Liver (tissue), 9 donors: ENCODE results near the gene C5orf58. TPM values are rescaled to one million over a fixed set of nuclear protein-coding genes. Genes with fewer than 3 reads are reported as not detected.

Experiments used
- DNase-seq: peaks from one replicate; pipeline ENCODE4 v3.0.0-alpha.2; 2017; ENCODE audit warnings: low spot score
- H3K27ac ChIP-seq, 2 donors: one replicate each; pipeline ENCODE4 v1.7.0; 2013; ENCODE audit warnings: inconsistent platforms in 2 of 2, low read length in 2 of 2, control low read depth in 1 of 2, low read depth in 1 of 2, mild to moderate bottlenecking in 1 of 2
- H3K27me3 ChIP-seq, 4 donors: one replicate each; pipeline versions ENCODE4 v1.6.1 to v1.7.0; 2013; ENCODE audit warnings: low read length in 3 of 4, inconsistent platforms in 1 of 4, mild to moderate bottlenecking in 1 of 4, moderate library complexity in 1 of 4; ENCODE audit not compliant: control insufficient read depth in 4 of 4, insufficient read depth in 4 of 4
- H3K36me3 ChIP-seq, 4 donors: one replicate each; pipeline versions ENCODE4 v1.6.1 to v1.7.0; 2013; ENCODE audit warnings: low read length in 3 of 4, mild to moderate bottlenecking in 3 of 4, low read depth in 1 of 4, moderate library complexity in 1 of 4; ENCODE audit not compliant: control insufficient read depth in 4 of 4, insufficient read depth in 3 of 4
- H3K4me1 ChIP-seq, 4 donors: one replicate each; pipeline versions ENCODE4 v1.6.1 to v1.7.0; 2013; ENCODE audit warnings: low read length in 3 of 4, mild to moderate bottlenecking in 3 of 4, moderate library complexity in 1 of 4; ENCODE audit not compliant: control insufficient read depth in 4 of 4, insufficient read depth in 4 of 4
- H3K4me3 ChIP-seq, 3 donors: one replicate each; pipeline versions ENCODE4 v1.6.1 to v1.7.0; 2013; ENCODE audit warnings: low read length in 3 of 3, control low read depth in 1 of 3, low read depth in 1 of 3, mild to moderate bottlenecking in 1 of 3
- H3K9ac ChIP-seq, 2 donors: one replicate each; pipeline ENCODE4 v1.7.0; 2013; ENCODE audit warnings: low read length in 2 of 2, mild to moderate bottlenecking in 2 of 2, moderate library complexity in 2 of 2, control low read depth in 1 of 2, low read depth in 1 of 2
- H3K9me3 ChIP-seq, 4 donors: one replicate each; pipeline versions ENCODE4 v1.6.1 to v1.7.0; 2013; ENCODE audit warnings: low read length in 3 of 4; ENCODE audit not compliant: control insufficient read depth in 4 of 4
- CTCF ChIP-seq: fragments of 150-350 bp; IDR thresholded peaks from 2 replicates; pipeline ENCODE4 v1.5.1; 2017; ENCODE audit warnings: improper control_type of control experiment, low read depth, low read length; ENCODE audit not compliant: missing input control
- HNF4A ChIP-seq, 2 donors: conservative IDR thresholded peaks; 2 replicates each; pipeline ENCODE4 v1.6.1; 2016; ENCODE audit warnings: antibody characterized with exemption in 2 of 2, mild to moderate bottlenecking in 2 of 2
- HNF4G ChIP-seq: IDR thresholded peaks from 2 replicates; pipeline ENCODE4 v1.6.1; 2016; ENCODE audit warnings: antibody characterized with exemption
- MAX ChIP-seq: IDR thresholded peaks from 2 replicates; pipeline ENCODE4 v1.6.1; 2016; ENCODE audit warnings: antibody characterized with exemption
- RAD21 ChIP-seq, 2 donors: IDR thresholded peaks; 2 replicates each; pipeline ENCODE4 v1.6.1; 2016; ENCODE audit warnings: antibody characterized with exemption in 2 of 2, mild to moderate bottlenecking in 2 of 2
- RXRA ChIP-seq, 2 donors: IDR thresholded peaks; 2 replicates each; pipeline ENCODE4 v1.6.1; 2017 to 2018; ENCODE audit warnings: antibody characterized with exemption in 2 of 2, mild to moderate bottlenecking in 1 of 2
- YY1 ChIP-seq: IDR thresholded peaks from 2 replicates; pipeline ENCODE4 v1.6.1; 2016; ENCODE audit warnings: antibody characterized with exemption, mild to moderate bottlenecking
- WGBS: extraction: QIAGEN DNeasy Blood & Tissue Kit; methylation state at CpG from one replicate; pipeline ENCODE4 v1.1.7; 2013; 5-methylcytosine and 5-hydroxymethylcytosine counted together
- polyA plus RNA-seq, 2 donors: library from polyadenylated mRNA; stranded (reverse) in 1 of 2; unstranded in 1 of 2; fragments of 200-250 nt in 1 of 2; fragments of >200 nt in 1 of 2; fragmentation: Nextera tagmentation in 1 of 2; extraction: Ambion mirVana in 1 of 2; gene quantifications; one replicate each; pipeline versions ENCODE4 v1.2.1 to v1.2.3, GENCODE V29; 2013 to 2015
- total RNA-seq, 2 donors: library from RNA; depleted of rRNA; stranded (reverse); fragments of >200 nt; gene quantifications; one replicate each; pipeline ENCODE4 v1.2.3, GENCODE V29; 2014
- TF ChIP-seq, protein P1 (sequence below): IDR thresholded peaks from 2 replicates; pipeline ENCODE4 v1.6.1; 2016; ENCODE audit warnings: antibody characterized with exemption
- donor health status: healthy.
- donor health status: healthy.
- donor health status: healthy.
- donor health status: healthy.
- donor health status: healthy.

Gene C5orf58
- total and polyA plus RNA-seq, 4 donors, result 0.64 TPM; not detected in 3

DNA sequence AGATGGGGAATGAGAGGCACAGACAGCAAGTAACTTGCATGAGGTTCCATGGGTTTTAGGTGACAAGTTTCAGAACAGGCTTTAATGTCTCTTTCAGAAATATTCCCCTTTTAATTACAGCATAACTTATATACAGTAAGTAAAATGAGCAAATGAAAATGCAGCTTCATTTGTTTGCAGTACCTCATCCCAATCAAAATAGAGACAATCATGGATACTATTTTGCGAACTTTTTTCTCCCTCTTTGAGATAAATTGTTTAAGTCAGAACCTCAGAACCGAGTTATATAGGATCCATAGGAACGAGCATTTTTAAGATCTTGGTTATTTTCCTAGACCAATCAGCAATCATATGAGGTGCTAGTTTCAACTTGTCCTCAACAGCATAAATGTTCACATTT lies 61.3 kb downstream of the C5orf58 start:
- Histone ChIP-seq H3K36me3 (peaks cover 0 to 5% (median 0%) of the 10 kb centered on the region in 4 donors), H3K4me3 (no peak overlapping the region), H3K27ac (no peak overlapping the region), H3K4me1 (peaks cover 0 to 2% (median under 1%) of the 10 kb centered on the region in 4 donors), H3K9ac (peak overlapping the region in 1 of 2 donors; percentile 50), H3K27me3 (no peaks in the 10 kb centered on the region), H3K9me3 (peaks cover 0 to 2% (median 0%) of the 10 kb centered on the region in 4 donors)
- TF ChIP-seq YY1, result no peak
- DNase-seq, result no peak
- WGBS, result 64% methylated on average over 3 of the region's 3 CpGs

GRCh38 chr5:170294556-170294955 lies 61.8 kb downstream of the C5orf58 start:
- DNase-seq, result no peak
- peak overlapping the region in 1 of 3 donors; percentile 7 for H3K4me3 ChIP-seq

More at GRCh38 chr5:170294556-170294955, 61.8 kb downstream of the C5orf58 start:
- Histone ChIP-seq H3K27ac (no peak overlapping the region), H3K4me1 (peaks cover 0 to 2% (median 0%) of the 10 kb centered on the region in 4 donors), H3K36me3 (peaks cover 0 to 5% (median 0%) of the 10 kb centered on the region in 4 donors), H3K9ac (no peak overlapping the region), H3K9me3 (peaks cover 0 to 2% (median 0%) of the 10 kb centered on the region in 4 donors), H3K27me3 (no peaks in the 10 kb centered on the region)
- TF ChIP-seq HNF4G (no peak), RXRA (IDR thresholded peaks at IDR 0.05) (no peak), RAD21 (IDR thresholded peaks at IDR 0.05) (no peak), CTCF (no peak), MAX (no peak), HNF4A (conservative IDR thresholded peaks at IDR 0.05) (no peak)
- TF ChIP-seq, protein P1, sequence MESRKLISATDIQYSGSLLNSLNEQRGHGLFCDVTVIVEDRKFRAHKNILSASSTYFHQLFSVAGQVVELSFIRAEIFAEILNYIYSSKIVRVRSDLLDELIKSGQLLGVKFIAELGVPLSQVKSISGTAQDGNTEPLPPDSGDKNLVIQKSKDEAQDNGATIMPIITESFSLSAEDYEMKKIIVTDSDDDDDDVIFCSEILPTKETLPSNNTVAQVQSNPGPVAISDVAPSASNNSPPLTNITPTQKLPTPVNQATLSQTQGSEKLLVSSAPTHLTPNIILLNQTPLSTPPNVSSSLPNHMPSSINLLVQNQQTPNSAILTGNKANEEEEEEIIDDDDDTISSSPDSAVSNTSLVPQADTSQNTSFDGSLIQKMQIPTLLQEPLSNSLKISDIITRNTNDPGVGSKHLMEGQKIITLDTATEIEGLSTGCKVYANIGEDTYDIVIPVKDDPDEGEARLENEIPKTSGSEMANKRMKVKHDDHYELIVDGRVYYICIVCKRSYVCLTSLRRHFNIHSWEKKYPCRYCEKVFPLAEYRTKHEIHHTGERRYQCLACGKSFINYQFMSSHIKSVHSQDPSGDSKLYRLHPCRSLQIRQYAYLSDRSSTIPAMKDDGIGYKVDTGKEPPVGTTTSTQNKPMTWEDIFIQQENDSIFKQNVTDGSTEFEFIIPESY, result no peak

Other genes starting within 250 kb of the C5orf58 start
- gene FOXI1, start 127.1 kb upstream of the C5orf58 start, total RNA-seq, result not detected
- gene FOXI1, start 127.1 kb upstream of the C5orf58 start, polyA plus RNA-seq, result not detected
- 10 to 100 TPM in 1 of 2 donors, 1 to 10 TPM in 1; 7.3 to 16.3 TPM for gene LCP2, start 64.8 kb downstream of the C5orf58 start, total RNA-seq
- 1 to 10 TPM; 3.6 to 6.0 TPM for gene LCP2, start 64.8 kb downstream of the C5orf58 start, polyA plus RNA-seq
- gene KCNMB1, start 156.4 kb downstream of the C5orf58 start, total RNA-seq, result under 1 TPM; 0.14 to 0.25 TPM
- under 1 TPM; 0.04 to 0.31 TPM for gene KCNMB1, start 156.4 kb downstream of the C5orf58 start, polyA plus RNA-seq